Measurements from ENCODE around the gene RMI1.

- TF ChIP-seq TCF4 (CRISPR knock-in tag; IDR thresholded peaks at IDR 0.05; ENCODE audit: borderline replicate concordance): no peak
- no peak for TF ChIP-seq ZNF70 (CRISPR knock-in tag; IDR thresholded peaks at IDR 0.05)
- no peak for TF ChIP-seq ESRRG (CRISPR knock-in tag; IDR thresholded peaks at IDR 0.05)
- TF ChIP-seq ZFP30 (CRISPR knock-in tag; IDR thresholded peaks at IDR 0.05): no peak
- no peak for TF ChIP-seq POU6F1 (CRISPR knock-in tag; IDR thresholded peaks at IDR 0.05; ENCODE audit: borderline replicate concordance, low read depth)
- no peak for TF ChIP-seq OSR1 (CRISPR knock-in tag; IDR thresholded peaks at IDR 0.05)
- no peak for TF ChIP-seq ISL1 (CRISPR knock-in tag; IDR thresholded peaks at IDR 0.05)
- TF ChIP-seq ZFP3 (CRISPR knock-in tag; IDR thresholded peaks at IDR 0.05): no peak
- no peak for TF ChIP-seq RARB (CRISPR knock-in tag; IDR thresholded peaks at IDR 0.05)
- no peak for TF ChIP-seq CSDC2 (CRISPR knock-in tag; IDR thresholded peaks at IDR 0.05)
- no peak for TF ChIP-seq ZNF565 (CRISPR knock-in tag; conservative IDR thresholded peaks at IDR 0.05; ENCODE audit: low read depth)
- TF ChIP-seq PATZ1 (CRISPR knock-in tag; IDR thresholded peaks at IDR 0.05; ENCODE audit: borderline replicate concordance): no peak
- TF ChIP-seq GLIS3 (CRISPR knock-in tag; IDR thresholded peaks at IDR 0.05): no peak
- no peak for TF ChIP-seq CREB5 (CRISPR knock-in tag; IDR thresholded peaks at IDR 0.05; ENCODE audit: low read depth)
Measured at GRCh38 chr9:84007662-84008061, 27.1 kb downstream of the RMI1 start.
